Activated CD4-positive, alpha-beta T cell treated with anti-CD3 and anti-CD28 coated beads, Interleukin-2, amount 10 ng/mL, durations not matched to agents 7 days and 5 days (primary cell): ENCODE results near the gene RPS6KA2. TPM values are rescaled to one million over a fixed set of nuclear protein-coding genes. Genes with fewer than 3 reads are reported as not detected.

ENCODE experiments used
- CTCF ChIA-PET: fragments of 350-600 bp; sonication (Branson Sonifier 250); formaldehyde crosslinking; loops from one replicate; lab custom pipeline; 2021; ENCODE audit warnings: antibody characterized with exemption; lab: Charles Lee
- POLR2A ChIA-PET: fragments of 350-600 bp; sonication (Branson Sonifier 250); formaldehyde crosslinking; loops from one replicate; lab custom pipeline; 2021; ENCODE audit warnings: antibody characterized with exemption; lab: Charles Lee
- DNase-seq: peaks from one replicate; pipeline ENCODE4 v3.0.0-alpha.2; 2020
- H3K27ac Mint-ChIP-seq: one replicate; pipeline ENCODE4 v1.8.0; 2021; ENCODE audit warnings: mild to moderate bottlenecking, moderate library complexity, mixed read lengths
- H3K27me3 Mint-ChIP-seq: one replicate; pipeline ENCODE4 v1.8.0; 2021; ENCODE audit warnings: mixed read lengths
- H3K36me3 Mint-ChIP-seq: one replicate; pipeline ENCODE4 v1.8.0; 2021; ENCODE audit warnings: low read depth, mixed read lengths
- H3K4me1 Mint-ChIP-seq: one replicate; pipeline ENCODE4 v1.8.0; 2021; ENCODE audit warnings: mixed read lengths
- H3K4me3 Mint-ChIP-seq: one replicate; pipeline ENCODE4 v1.8.0; 2021; ENCODE audit warnings: mild to moderate bottlenecking, moderate library complexity, mixed read lengths
- H3K9me3 Mint-ChIP-seq: one replicate; pipeline ENCODE4 v1.8.0; 2021; ENCODE audit warnings: mixed read lengths
- total RNA-seq, 2 experiments: library from RNA; stranded (reverse); gene quantifications; one replicate each; pipeline ENCODE4 v1.2.3, GENCODE V29; 2021

Gene RPS6KA2
- total RNA-seq, 2 experiments from 2014 or later: 3.6 to 4.0 TPM

DNA sequence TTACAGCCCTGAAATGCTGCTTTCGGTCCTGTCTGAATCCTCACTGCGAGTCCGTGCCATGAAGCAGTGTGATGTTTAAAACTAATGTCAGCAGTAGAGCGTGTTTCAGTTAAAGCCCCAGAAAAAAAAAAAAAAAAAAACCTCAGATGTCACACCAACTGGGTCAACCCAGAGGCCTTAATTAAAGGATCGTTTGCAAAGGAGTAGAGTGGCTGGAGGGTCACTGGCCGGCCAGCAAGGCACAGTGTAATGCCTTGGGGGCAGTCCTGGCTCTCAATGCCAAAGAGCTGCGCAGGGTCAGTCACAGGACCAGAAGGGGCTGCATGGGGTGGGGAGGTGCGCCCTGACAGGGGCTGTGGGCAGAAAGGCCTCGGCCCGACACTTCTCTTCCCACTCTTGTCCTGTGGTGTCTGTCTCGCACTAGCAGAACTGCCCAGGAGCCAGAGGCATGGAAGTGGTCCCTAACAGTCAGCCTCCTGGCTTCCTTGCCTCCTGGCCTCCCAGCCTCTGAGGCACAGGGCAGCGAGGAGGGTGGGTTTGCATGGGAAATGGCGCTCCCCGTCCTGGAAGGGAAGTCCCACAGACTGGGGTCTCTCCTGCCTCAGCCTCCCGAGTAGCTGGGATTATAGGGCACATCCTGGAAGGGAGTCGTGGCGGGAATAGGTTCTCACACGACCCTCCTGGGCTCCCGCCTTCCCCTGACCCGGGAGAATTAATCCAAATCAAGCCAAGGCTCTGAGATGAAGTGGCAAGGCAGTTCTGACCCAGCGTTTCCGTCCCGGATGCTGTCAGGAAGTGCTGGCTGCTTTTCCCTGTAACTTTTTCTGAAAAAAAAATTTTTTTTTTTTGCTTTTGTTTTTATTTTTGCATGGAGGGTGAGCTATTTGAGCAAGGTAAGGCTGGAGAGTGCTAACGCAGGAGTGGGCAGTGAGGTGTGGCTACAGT is 190.6 kb downstream of the RPS6KA2 start:
- Mint-ChIP-seq H3K4me1 (peaks cover 23% of the 10 kb centered on the region), H3K27me3 (no peaks in the 10 kb centered on the region), H3K27ac (no peak overlapping the region), H3K9me3 (no peaks in the 10 kb centered on the region), H3K4me3 (no peak overlapping the region), H3K36me3 (no peaks in the 10 kb centered on the region)
- DNase-seq: no peak
- POLR2A ChIA-PET: no interaction called here
- CTCF ChIA-PET: interaction anchor here (1.4 kb wide), 1 partner anchor 12 kb away, joined by 4 read pairs; no protein-coding TSS in a partner anchor

DNA sequence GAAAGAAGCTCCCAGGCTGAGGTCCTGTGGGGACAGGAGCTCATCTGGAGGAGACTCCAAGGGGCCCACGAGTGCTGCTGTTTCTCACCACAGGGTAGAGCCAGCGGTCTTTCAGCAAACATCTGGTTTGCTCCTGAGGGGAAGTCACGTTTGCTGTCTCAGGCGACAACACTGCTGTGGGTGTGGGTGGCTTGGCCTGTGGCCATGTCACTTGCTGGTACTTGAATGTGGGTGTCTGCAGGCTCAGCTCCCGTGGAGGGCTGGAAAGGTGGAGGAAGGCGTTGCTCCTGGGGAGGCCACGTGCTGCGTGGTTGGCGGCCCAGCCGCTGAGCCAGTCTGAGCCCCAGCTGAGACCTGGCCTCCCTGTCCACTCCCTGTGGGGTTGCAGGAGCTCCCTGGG is 191.5 kb downstream of the RPS6KA2 start:
- DNase-seq: peak; percentile 31
- POLR2A ChIA-PET: no interaction called here
- Mint-ChIP-seq H3K4me3 (no peak overlapping the region), H3K4me1 (peaks cover 23% of the 10 kb centered on the region), H3K36me3 (no peaks in the 10 kb centered on the region), H3K9me3 (no peaks in the 10 kb centered on the region), H3K27ac (no peak overlapping the region), H3K27me3 (no peaks in the 10 kb centered on the region)
- CTCF ChIA-PET: interaction anchor here (0.6 to 1.4 kb wide), 2 partner anchors 11 kb away, joined by 3 to 4 read pairs; no protein-coding TSS in a partner anchor

- CTCF ChIA-PET: interaction anchor here (1.5 kb wide), 1 partner anchor 9 kb away, joined by 3 read pairs; no protein-coding TSS in a partner anchor
These were observed 192.7 kb downstream of the RPS6KA2 start for GRCh38 chr6:166434336-166434735.

GRCh38 chr6:166433096-166433495 is 194.0 kb downstream of the RPS6KA2 start:
- Mint-ChIP-seq H3K4me3 (no peak overlapping the region), H3K36me3 (peaks cover 3% of the 10 kb centered on the region), H3K27ac (no peak overlapping the region), H3K9me3 (no peaks in the 10 kb centered on the region), H3K4me1 (peaks cover 9% of the 10 kb centered on the region), H3K27me3 (no peaks in the 10 kb centered on the region)
- CTCF ChIA-PET: no interaction called here
- no peak for DNase-seq
- POLR2A ChIA-PET: no interaction called here

More at GRCh38 chr6:166434336-166434735, 192.7 kb downstream of the RPS6KA2 start:
- no peak for DNase-seq
- POLR2A ChIA-PET: interaction anchor here (0.7 kb wide), 1 partner anchor 171 kb away, joined by 3 read pairs; no protein-coding TSS in a partner anchor
- H3K9me3 Mint-ChIP-seq: no peaks in the 10 kb centered on the region
- peaks cover 14% of the 10 kb centered on the region for H3K4me1 Mint-ChIP-seq
- H3K27ac Mint-ChIP-seq: no peak overlapping the region
- no peak overlapping the region for H3K4me3 Mint-ChIP-seq
- no peaks in the 10 kb centered on the region for H3K36me3 Mint-ChIP-seq
- H3K27me3 Mint-ChIP-seq: no peaks in the 10 kb centered on the region

DNA sequence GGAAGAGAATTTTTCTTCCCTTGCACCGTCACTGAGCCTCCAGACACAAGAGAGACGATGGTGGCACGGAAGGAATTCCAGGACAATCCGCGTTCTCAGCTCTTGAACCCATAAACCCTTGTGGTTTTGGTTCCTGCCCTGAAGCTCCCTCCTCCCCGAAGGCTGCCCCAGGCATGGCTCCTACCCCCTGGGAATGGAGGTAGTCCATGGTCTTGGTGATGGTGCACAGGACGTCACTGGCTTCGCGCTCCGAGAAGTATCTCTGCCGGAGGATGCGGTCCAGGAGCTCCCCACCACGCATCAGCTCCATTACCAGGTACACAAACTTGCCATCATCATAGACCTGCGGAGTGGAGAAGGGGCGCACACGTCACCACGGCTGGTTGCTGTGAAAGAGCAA is 196.8 kb downstream of the RPS6KA2 start:
- Mint-ChIP-seq H3K27me3 (no peaks in the 10 kb centered on the region), H3K36me3 (peaks cover 3% of the 10 kb centered on the region), H3K4me3 (no peak overlapping the region), H3K27ac (no peak overlapping the region), H3K9me3 (no peaks in the 10 kb centered on the region), H3K4me1 (peaks cover under 1% of the 10 kb centered on the region)
- ChIA-PET CTCF (interaction anchor here (1.3 kb wide), 2 partner anchors 9 kb away, joined by 4 read pairs; no protein-coding TSS in a partner anchor), POLR2A (no interaction called here)
- no peak for DNase-seq

GRCh38 chr6:166424431-166424830 is 202.6 kb downstream of the RPS6KA2 start:
- no peak for DNase-seq
- Mint-ChIP-seq H3K27me3 (no peaks in the 10 kb centered on the region), H3K4me1 (peaks cover 20% of the 10 kb centered on the region), H3K27ac (no peak overlapping the region), H3K4me3 (no peak overlapping the region), H3K36me3 (peaks cover 8% of the 10 kb centered on the region), H3K9me3 (no peaks in the 10 kb centered on the region)
- CTCF ChIA-PET: interaction anchor here (0.8 to 1.3 kb wide), 4 partner anchors 10 to 23 kb away, joined by 3 to 4 read pairs (median 3); no protein-coding TSS in a partner anchor
- POLR2A ChIA-PET: no interaction called here

GRCh38 chr6:166423781-166424180 is 203.3 kb downstream of the RPS6KA2 start:
- peaks cover 9% of the 10 kb centered on the region for H3K36me3 Mint-ChIP-seq
- H3K4me1 Mint-ChIP-seq: peaks cover 27% of the 10 kb centered on the region
- H3K27ac Mint-ChIP-seq: no peak overlapping the region
- H3K4me3 Mint-ChIP-seq: no peak overlapping the region
- no peaks in the 10 kb centered on the region for H3K9me3 Mint-ChIP-seq
- no peaks in the 10 kb centered on the region for H3K27me3 Mint-ChIP-seq
- DNase-seq: no peak
- ChIA-PET CTCF (interaction anchor here (0.8 to 1.1 kb wide), 2 partner anchors 12 to 24 kb away, joined by 3 to 4 read pairs; no protein-coding TSS in a partner anchor), POLR2A (no interaction called here)

DNA sequence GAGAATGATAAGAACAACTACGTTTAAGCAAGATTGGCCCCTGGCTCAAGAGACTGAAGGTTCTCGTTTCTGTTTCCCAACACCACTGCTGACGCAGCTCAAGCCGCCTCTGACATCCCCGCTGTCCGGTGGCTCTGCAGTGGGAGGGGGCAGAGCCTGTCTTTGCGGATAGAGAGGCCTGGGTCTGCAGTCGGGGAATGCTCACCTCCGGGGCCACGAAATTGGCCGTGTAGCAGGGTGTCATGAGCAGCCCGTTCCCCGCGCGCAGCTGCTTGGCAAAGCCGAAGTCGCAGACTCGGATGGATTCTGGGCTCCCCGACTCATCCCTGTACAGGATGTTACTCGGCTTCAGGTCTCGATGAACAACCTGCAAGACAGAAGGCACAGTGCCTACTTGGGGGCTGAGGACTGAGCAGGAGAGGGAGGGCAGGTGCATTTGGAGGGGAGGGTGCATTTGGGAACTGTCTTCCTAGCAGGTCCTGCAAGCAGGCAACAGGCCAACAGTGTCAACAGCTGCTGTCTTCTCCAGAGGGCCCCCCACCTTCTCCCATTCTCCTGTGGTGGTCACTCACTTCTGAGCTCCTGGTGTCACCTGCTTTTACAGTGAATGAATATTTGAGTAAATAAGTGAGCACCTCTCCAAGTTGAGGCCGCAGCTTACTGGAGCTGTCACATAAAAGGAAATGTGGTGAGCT is 203.9 kb downstream of the RPS6KA2 start:
- H3K4me3 Mint-ChIP-seq: no peak overlapping the region
- H3K36me3 Mint-ChIP-seq: peaks cover 11% of the 10 kb centered on the region
- H3K27me3 Mint-ChIP-seq: no peaks in the 10 kb centered on the region
- ChIA-PET POLR2A (no interaction called here), CTCF (interaction anchor here (1.1 kb wide), 1 partner anchor 25 kb away, joined by 3 read pairs; no protein-coding TSS in a partner anchor)
- H3K4me1 Mint-ChIP-seq: peaks cover 33% of the 10 kb centered on the region
- DNase-seq: no peak
- no peak overlapping the region for H3K27ac Mint-ChIP-seq
- no peaks in the 10 kb centered on the region for H3K9me3 Mint-ChIP-seq

- POLR2A ChIA-PET: no interaction called here
- CTCF ChIA-PET: interaction anchor here (1.6 kb wide), 1 partner anchor 8 kb away, joined by 4 read pairs; no protein-coding TSS in a partner anchor
- H3K27me3 Mint-ChIP-seq: no peaks in the 10 kb centered on the region
- peak overlapping the region; percentile 54 for H3K27ac Mint-ChIP-seq
- peaks cover 1% of the 10 kb centered on the region for H3K9me3 Mint-ChIP-seq
- no peak overlapping the region for H3K4me3 Mint-ChIP-seq
- no peak for DNase-seq
- peaks cover 13% of the 10 kb centered on the region for H3K36me3 Mint-ChIP-seq
- peaks cover 41% of the 10 kb centered on the region for H3K4me1 Mint-ChIP-seq
These were observed 204.7 kb downstream of the RPS6KA2 start for GRCh38 chr6:166422201-166422940.

DNA sequence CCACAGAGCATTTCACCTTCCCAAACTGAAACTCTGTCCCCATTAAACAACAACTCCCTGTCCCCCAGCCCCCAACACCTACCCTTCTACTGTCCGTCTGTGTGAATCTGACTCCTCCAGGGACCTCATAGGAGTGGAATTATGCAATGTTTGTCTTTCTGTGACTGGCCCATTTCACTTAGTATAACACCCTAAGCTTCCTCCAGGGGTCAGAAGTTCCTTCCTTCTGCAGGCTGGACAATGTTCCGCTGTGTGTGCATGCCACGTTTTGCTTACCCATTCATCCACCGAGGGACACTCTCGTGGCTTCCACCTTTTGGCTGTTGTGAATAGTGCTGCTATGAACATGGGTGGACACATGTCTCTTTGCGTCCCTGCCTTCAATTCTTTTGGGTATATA is 206.7 kb downstream of the RPS6KA2 start:
- H3K4me3 Mint-ChIP-seq: no peak overlapping the region
- peaks cover 61% of the 10 kb centered on the region for H3K4me1 Mint-ChIP-seq
- H3K9me3 Mint-ChIP-seq: peaks cover 21% of the 10 kb centered on the region
- no peak for DNase-seq
- H3K36me3 Mint-ChIP-seq: peaks cover 33% of the 10 kb centered on the region
- H3K27ac Mint-ChIP-seq: peak overlapping the region; percentile 52
- ChIA-PET POLR2A (no interaction called here), CTCF (interaction anchor here (1.6 kb wide), 1 partner anchor 10 kb away, joined by 4 read pairs; no protein-coding TSS in a partner anchor)
- no peaks in the 10 kb centered on the region for H3K27me3 Mint-ChIP-seq

DNA sequence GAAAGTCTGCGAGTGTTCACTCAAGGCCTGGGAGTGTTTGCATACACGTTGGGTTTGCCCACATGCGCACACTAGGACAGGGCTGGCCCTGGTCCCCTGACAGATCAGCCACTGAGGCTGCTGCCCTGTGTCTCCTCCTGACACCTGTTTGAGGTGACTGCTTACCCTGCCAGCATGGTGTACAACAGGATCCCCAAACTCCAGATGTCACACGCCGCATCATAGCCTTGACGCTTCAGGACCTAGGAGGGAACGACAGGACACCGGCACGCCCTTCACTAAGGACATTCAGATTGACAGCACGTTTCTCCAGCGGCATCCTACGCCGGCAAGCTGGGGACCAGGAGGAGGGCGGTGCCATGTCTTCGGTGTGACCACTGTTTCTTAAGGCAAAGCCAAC is 207.3 kb downstream of the RPS6KA2 start:
- H3K4me1 Mint-ChIP-seq: peaks cover 67% of the 10 kb centered on the region
- no peak for DNase-seq
- ChIA-PET CTCF (no interaction called here), POLR2A (no interaction called here)
- H3K4me3 Mint-ChIP-seq: no peak overlapping the region
- H3K36me3 Mint-ChIP-seq: peaks cover 36% of the 10 kb centered on the region
- peak overlapping the region; percentile 86 for H3K27ac Mint-ChIP-seq
- H3K27me3 Mint-ChIP-seq: no peaks in the 10 kb centered on the region
- peaks cover 23% of the 10 kb centered on the region for H3K9me3 Mint-ChIP-seq

- H3K27me3 Mint-ChIP-seq: no peaks in the 10 kb centered on the region
- POLR2A ChIA-PET: no interaction called here
- DNase-seq: peak; percentile 66
- peaks cover 39% of the 10 kb centered on the region for H3K36me3 Mint-ChIP-seq
- peak overlapping the region; percentile 86 for H3K27ac Mint-ChIP-seq
- peaks cover 72% of the 10 kb centered on the region for H3K4me1 Mint-ChIP-seq
- H3K9me3 Mint-ChIP-seq: peaks cover 23% of the 10 kb centered on the region
- CTCF ChIA-PET: no interaction called here
- H3K4me3 Mint-ChIP-seq: no peak overlapping the region
These were observed 207.8 kb downstream of the RPS6KA2 start for GRCh38 chr6:166419286-166419685.
